AG09319 (cell line): Measurements from ENCODE around the gene TMCO5A.

ENCODE experiments used
- DNase-seq: peaks from one replicate; pipeline ENCODE4 v3.0.0-alpha.2; 2010; ENCODE audit warnings: low read depth; ENCODE audit errors: extremely low read depth
- TF ChIP-seq, protein P1 (sequence below): IDR thresholded peaks from 2 replicates; pipeline ENCODE4 v1.5.1; 2011; ENCODE audit warnings: low read depth, mild to moderate bottlenecking, inconsistent platforms, low read length, moderate library complexity

TMCO5A gene

DNA sequence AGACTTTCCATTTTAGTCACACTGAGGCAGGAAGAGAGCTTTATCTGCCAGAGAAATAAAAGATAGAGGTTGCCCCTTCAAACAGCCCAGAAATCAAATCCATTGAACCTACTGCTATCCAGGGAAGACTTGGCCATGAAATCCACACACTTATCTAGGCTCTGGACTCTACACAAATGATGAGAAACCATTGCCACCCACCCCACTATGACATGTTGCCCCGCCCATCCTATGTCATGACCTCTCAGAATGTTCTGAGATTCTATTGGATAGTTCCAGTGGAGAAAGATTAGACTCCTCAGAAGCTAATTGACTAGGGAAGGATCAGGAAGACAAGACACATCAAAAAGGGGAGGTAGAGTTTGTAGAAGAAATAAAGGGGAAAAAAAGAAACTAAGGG, at the start of gene TMCO5A:
TMCO5A (plus strand) TSS at position 301 of the 400 bp plus-strand sequence. CDS start 1,684 bp downstream, outside the sequence.
- TF ChIP-seq, protein P1, sequence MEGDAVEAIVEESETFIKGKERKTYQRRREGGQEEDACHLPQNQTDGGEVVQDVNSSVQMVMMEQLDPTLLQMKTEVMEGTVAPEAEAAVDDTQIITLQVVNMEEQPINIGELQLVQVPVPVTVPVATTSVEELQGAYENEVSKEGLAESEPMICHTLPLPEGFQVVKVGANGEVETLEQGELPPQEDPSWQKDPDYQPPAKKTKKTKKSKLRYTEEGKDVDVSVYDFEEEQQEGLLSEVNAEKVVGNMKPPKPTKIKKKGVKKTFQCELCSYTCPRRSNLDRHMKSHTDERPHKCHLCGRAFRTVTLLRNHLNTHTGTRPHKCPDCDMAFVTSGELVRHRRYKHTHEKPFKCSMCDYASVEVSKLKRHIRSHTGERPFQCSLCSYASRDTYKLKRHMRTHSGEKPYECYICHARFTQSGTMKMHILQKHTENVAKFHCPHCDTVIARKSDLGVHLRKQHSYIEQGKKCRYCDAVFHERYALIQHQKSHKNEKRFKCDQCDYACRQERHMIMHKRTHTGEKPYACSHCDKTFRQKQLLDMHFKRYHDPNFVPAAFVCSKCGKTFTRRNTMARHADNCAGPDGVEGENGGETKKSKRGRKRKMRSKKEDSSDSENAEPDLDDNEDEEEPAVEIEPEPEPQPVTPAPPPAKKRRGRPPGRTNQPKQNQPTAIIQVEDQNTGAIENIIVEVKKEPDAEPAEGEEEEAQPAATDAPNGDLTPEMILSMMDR = no peak

DNA sequence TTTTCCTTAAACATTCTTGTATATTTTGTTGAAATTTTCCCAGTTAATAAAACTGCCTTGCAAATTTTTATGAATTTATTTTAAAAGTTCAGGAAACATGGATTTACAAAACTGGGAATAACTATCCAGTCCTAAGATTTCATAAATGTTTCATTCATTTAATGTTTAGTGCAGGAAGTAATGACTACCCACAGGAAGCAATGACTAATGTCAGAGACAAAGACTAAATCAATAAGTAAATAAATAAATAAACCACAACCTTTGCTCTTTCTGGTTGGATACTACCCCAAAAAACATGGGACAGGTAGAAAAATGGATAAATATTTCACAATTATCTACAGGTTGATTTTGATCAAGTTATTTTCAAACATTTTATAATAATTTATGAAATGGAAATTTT, 48.8 kb upstream of the TMCO5A start:
- TF ChIP-seq, protein P1 = no peak
- no peak for DNase-seq

More for the DNA sequence above, at the start of gene TMCO5A:
- no peak for DNase-seq

DNA sequence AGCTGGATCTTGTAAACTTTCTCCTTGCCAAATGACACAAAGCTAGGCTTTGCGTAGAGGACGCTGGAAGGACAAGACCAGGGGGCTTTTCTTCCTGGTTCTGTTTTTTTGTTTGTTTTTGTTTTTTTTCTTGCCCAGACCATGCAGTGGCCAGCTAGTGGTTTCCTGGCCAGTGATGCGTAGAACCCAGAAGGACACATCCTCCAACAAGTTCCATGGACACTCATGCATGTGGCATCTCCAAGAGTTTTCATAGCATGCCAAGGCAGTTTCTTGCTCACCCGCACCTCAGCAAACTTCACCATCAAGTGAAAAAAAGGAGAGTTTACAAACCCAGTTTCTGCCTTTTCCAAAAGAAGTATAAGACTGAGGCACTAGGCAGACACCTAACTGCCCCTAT, 46.1 kb upstream of the TMCO5A start:
- DNase-seq = no peak
- TF ChIP-seq, protein P1 = no peak

DNA sequence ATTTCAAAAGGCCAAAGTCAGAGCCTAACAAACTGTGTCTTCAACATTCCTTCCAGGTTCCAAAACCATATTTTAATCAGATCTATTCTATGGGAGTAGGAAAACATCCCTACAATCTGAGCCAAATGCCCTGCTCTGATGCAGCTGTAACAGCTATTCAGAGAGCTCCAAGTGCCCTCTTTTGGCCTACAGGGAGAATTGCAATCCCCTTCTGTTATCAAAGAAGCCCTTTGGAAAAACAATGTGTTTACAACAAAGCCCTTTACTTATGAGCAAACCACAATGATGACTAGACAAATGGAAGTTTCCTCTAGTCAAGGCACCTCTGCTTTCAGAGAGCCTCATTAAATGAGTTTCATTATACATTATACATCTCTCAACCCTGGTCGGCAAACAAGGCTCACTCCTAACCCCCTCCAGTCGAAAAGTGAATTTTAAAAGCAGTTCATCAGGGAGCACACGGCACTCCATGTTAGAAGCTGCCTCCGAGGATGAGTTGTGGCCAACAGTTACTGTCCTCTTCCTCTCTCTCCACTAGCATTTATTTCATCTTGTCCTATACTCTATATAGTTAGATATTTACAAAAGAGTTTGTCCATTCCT, 42.6 kb upstream of the TMCO5A start:
- peak; percentile 22 for DNase-seq
- TF ChIP-seq, protein P1 = peak; percentile 89

DNA sequence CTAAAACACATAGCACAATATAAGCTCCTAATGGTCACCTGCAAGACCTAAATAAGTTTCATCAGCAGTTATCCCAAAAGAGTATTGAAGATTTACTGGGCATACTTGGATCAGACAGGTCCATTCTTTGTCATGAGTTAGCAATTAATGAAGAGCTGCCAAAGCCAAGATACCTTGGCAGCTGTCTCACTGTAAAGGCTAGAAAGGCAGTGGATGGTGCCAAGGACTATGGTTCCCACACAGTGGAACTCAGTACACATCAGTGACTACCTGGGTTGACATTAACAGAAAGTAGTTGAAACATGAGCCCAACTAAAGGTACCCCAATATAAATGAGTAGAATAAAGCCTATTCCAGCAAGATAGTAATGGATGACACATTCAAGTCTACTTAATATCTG, 41.1 kb upstream of the TMCO5A start:
- DNase-seq = no peak
- TF ChIP-seq, protein P1 = no peak

DNA sequence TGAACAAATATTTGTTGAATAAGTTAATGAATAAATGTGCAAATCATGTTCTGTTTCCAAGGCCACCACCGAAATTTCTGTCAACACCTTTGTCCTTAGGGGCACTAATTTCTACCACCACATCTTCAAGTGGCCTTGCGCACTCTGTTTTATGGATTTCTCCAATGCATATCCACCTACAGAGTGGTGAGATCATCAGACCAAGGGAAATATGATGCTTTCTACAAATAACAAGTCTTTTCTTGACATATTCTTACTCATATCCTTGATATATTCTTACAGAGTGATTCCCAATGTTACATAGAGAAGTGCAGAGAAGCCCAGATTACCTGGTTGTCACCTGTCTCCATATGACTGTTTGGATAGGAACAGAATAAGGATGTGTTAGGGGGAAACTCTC, 36.1 kb upstream of the TMCO5A start:
- no peak for DNase-seq
- TF ChIP-seq, protein P1 = no peak

DNA sequence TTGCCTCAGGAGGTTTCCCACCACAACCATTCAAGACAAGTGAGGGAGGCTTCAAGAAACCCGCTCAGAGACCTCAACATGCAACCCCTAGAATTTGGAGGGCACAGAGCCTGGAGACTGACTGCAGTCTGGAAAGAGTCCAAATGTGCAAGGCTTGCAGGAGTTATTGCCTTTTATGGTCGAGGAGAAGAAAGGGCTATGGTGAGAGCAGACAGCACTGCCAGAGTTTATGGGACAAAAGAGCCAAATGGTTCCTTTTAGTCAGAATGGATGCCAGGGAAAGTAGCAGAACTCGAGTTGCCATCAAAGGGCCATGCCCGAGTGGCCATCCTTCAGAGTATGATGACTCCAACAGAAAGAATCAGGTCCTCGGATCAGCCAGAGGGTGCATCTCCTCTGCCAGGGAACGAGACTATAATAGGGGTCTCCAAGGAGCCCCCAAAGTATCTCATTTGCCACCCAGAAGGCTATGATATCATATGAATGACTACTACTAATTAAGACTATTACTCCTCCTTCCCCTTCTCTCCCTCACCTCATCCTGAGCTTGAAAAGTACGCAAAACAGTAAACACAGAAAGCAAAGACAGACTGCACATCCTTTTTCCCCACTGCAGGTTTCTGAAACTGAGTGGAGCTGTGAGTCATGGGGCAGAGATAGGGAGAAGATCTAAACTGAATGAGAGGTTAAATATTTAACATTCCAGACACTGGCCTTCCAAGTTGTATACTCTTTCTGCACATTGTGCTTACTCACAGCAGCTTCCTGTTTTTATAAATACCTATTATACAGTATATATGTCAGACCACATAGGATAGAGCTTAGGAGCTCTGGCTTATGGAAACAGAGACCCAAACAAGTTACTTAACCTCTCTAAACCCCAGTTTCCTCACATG, 33.9 kb upstream of the TMCO5A start:
- TF ChIP-seq, protein P1 = no peak
- no peak for DNase-seq
